RWPE2 (cell line): ENCODE results near the gene DNAH5.

ENCODE experiments used
- ATAC-seq: fragments of 200-7000 bp; cut with Tn5 transposase; 3 replicates; pipeline ENCODE4 v1.9.1; 2021; ENCODE audit warnings: low read depth
- DNase-seq: peaks from one replicate; pipeline ENCODE4 v3.0.0-alpha.2; 2020; ENCODE audit warnings: low spot score
- H3K27ac ChIP-seq: fragments of 450-650 bp; 2 replicates; pipeline ENCODE4 v1.5.1; 2017; ENCODE audit warnings: mild to moderate bottlenecking; ENCODE audit not compliant: poor library complexity, severe bottlenecking
- H3K27me3 ChIP-seq: fragments of 250-450 bp; sonication (Bioruptor Pico); 2 replicates; pipeline ENCODE4 v1.5.1; 2021; ENCODE audit warnings: mild to moderate bottlenecking, moderate library complexity; ENCODE audit not compliant: insufficient read depth, poor library complexity, severe bottlenecking
- H3K36me3 ChIP-seq: fragments of 250-450 bp; sonication (Bioruptor Pico); 2 replicates; pipeline ENCODE4 v1.5.1; 2020; ENCODE audit warnings: low read depth, mild to moderate bottlenecking, moderate library complexity
- H3K4me1 ChIP-seq: fragments of 250-450 bp; sonication (Bioruptor Pico); 2 replicates; pipeline ENCODE4 v1.5.1; 2021; ENCODE audit warnings: mild to moderate bottlenecking, moderate library complexity; ENCODE audit not compliant: insufficient read depth, poor library complexity, severe bottlenecking
- H3K4me3 ChIP-seq: fragments of 250-450 bp; sonication (Bioruptor Pico); 2 replicates; pipeline ENCODE4 v1.5.1; 2021; ENCODE audit warnings: mild to moderate bottlenecking, moderate library complexity; ENCODE audit not compliant: severe bottlenecking
- H3K9me3 ChIP-seq: fragments of 250-450 bp; sonication (Bioruptor Pico); 2 replicates; pipeline ENCODE4 v1.5.1; 2021; ENCODE audit warnings: mild to moderate bottlenecking, moderate library complexity; ENCODE audit not compliant: severe bottlenecking
- CTCF ChIP-seq: fragments of 450-650 bp; IDR thresholded peaks from one replicate; pipeline ENCODE4 v1.5.1; 2017; ENCODE audit warnings: mild to moderate bottlenecking, moderate library complexity; ENCODE audit not compliant: poor library complexity, severe bottlenecking

DNAH5 gene

GRCh38 chr5:13941468-13941867 lies 3.0 kb downstream of the DNAH5 start:
- no peak for ATAC-seq
- no peaks in the 10 kb centered on the region for H3K27me3 ChIP-seq
- no peak for TF ChIP-seq CTCF
- H3K9me3 ChIP-seq = no peaks in the 10 kb centered on the region
- H3K36me3 ChIP-seq = no peaks in the 10 kb centered on the region
- DNase-seq = no peak
- H3K4me3 ChIP-seq = no peak overlapping the region
- no peaks in the 10 kb centered on the region for H3K4me1 ChIP-seq
- H3K27ac ChIP-seq = no peak overlapping the region

GRCh38 chr5:13939638-13940037 lies 4.8 kb downstream of the DNAH5 start:
- ATAC-seq (no peak), DNase-seq (no peak)
- Histone ChIP-seq H3K4me3 (no peak overlapping the region), H3K9me3 (no peaks in the 10 kb centered on the region), H3K36me3 (no peaks in the 10 kb centered on the region), H3K27me3 (no peaks in the 10 kb centered on the region), H3K4me1 (no peaks in the 10 kb centered on the region), H3K27ac (no peak overlapping the region)
- no peak for TF ChIP-seq CTCF

- H3K27ac ChIP-seq = no peak overlapping the region
- TF ChIP-seq CTCF = no peak
- no peak overlapping the region for H3K4me3 ChIP-seq
- peaks cover 4% of the 10 kb centered on the region for H3K9me3 ChIP-seq
- peaks cover 15% of the 10 kb centered on the region for H3K4me1 ChIP-seq
- DNase-seq = no peak
- H3K36me3 ChIP-seq = no peaks in the 10 kb centered on the region
- no peak for ATAC-seq
- H3K27me3 ChIP-seq = no peaks in the 10 kb centered on the region
Measured at GRCh38 chr5:13934921-13935320, 9.6 kb downstream of the DNAH5 start.

DNA sequence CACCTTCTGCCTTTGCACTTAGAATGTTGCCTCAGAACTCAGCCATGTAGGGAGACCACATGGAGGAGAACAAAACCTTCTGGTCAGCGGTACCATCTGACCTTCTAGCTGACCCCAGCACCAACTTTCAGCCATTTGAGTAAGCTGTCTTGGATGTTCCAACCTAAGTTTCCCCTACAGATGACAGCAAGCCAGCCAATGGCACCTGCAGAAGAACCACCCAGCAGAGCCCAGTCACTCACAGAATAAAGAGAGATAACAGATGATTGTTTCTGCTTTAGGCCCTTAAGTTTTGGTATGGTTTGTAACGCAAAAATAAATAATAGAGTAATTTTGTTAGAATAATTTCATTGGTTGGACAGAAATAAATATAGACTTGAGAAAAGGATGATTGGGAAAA lies 10.4 kb downstream of the DNAH5 start:
- H3K27ac ChIP-seq = no peak overlapping the region

More for the DNA sequence above, 10.4 kb downstream of the DNAH5 start:
- Histone ChIP-seq H3K9me3 (peaks cover 4% of the 10 kb centered on the region), H3K27me3 (no peaks in the 10 kb centered on the region), H3K4me3 (no peak overlapping the region), H3K36me3 (no peaks in the 10 kb centered on the region), H3K4me1 (peaks cover 15% of the 10 kb centered on the region)
- ATAC-seq (no peak), DNase-seq (no peak)
- TF ChIP-seq CTCF = no peak
